Neutrophil (primary cell): ENCODE data around the gene PCAT7.

ENCODE experiments used
- H3K27ac ChIP-seq: fragments of 200-600 bp; sonication (generic); 2 replicates; pipeline ENCODE4 v1.5.1; 2016; ENCODE audit warnings: mild to moderate bottlenecking, moderate library complexity
- H3K27me3 ChIP-seq: fragments of 200-600 bp; sonication (generic); 2 replicates; pipeline ENCODE4 v1.6.0; 2016; ENCODE audit warnings: mild to moderate bottlenecking
- H3K36me3 ChIP-seq: fragments of 200-600 bp; sonication (generic); 2 replicates; pipeline ENCODE4 v1.5.1; 2017
- H3K4me1 ChIP-seq, 2 experiments: fragments of 200-600 bp in 1 of 2; sonication (generic) in 1 of 2; 1 replicate in 1 of 2; 2 replicates in 1 of 2; pipeline versions ENCODE4 v1.5.1 to v1.6.1; 2013 to 2016; ENCODE audit warnings: low read depth in 1 of 2, low read length in 1 of 2, mild to moderate bottlenecking in 1 of 2, moderate library complexity in 1 of 2; ENCODE audit not compliant: control insufficient read depth in 1 of 2, insufficient read depth in 1 of 2
- H3K4me3 ChIP-seq, 2 experiments: fragments of 200-600 bp in 1 of 2; sonication (generic) in 1 of 2; 1 replicate in 1 of 2; 2 replicates in 1 of 2; pipeline ENCODE4 v1.5.1; 2013 to 2016; ENCODE audit warnings: low read depth in 1 of 2, low read length in 1 of 2, mild to moderate bottlenecking in 1 of 2, moderate library complexity in 1 of 2
- H3K9me3 ChIP-seq: fragments of 200-600 bp; sonication (generic); 2 replicates; pipeline ENCODE4 v1.5.1; 2016
- CTCF ChIP-seq: fragments of 200-600 bp; sonication (generic); IDR thresholded peaks from 2 replicates; pipeline ENCODE4 v1.5.1; 2016; ENCODE audit warnings: antibody characterized with exemption

The PCAT7 gene

GRCh38 chr9:94514722-94515121 lies 40.2 kb upstream of the PCAT7 start:
- Histone ChIP-seq H3K27ac (no peak overlapping the region), H3K4me3 (no peak overlapping the region), H3K9me3 (no peaks in the 10 kb centered on the region), H3K4me1 (no peaks in the 10 kb centered on the region), H3K27me3 (peaks cover 41% of the 10 kb centered on the region), H3K36me3 (no peaks in the 10 kb centered on the region)
- no peak for TF ChIP-seq CTCF

GRCh38 chr9:94517254-94517653 lies 37.6 kb upstream of the PCAT7 start:
- H3K9me3 ChIP-seq: no peaks in the 10 kb centered on the region
- no peak overlapping the region for H3K27ac ChIP-seq
- H3K36me3 ChIP-seq: no peaks in the 10 kb centered on the region
- no peaks in the 10 kb centered on the region for H3K4me1 ChIP-seq
- peaks cover 22% of the 10 kb centered on the region for H3K27me3 ChIP-seq
- H3K4me3 ChIP-seq: no peak overlapping the region
- TF ChIP-seq CTCF: no peak

DNA sequence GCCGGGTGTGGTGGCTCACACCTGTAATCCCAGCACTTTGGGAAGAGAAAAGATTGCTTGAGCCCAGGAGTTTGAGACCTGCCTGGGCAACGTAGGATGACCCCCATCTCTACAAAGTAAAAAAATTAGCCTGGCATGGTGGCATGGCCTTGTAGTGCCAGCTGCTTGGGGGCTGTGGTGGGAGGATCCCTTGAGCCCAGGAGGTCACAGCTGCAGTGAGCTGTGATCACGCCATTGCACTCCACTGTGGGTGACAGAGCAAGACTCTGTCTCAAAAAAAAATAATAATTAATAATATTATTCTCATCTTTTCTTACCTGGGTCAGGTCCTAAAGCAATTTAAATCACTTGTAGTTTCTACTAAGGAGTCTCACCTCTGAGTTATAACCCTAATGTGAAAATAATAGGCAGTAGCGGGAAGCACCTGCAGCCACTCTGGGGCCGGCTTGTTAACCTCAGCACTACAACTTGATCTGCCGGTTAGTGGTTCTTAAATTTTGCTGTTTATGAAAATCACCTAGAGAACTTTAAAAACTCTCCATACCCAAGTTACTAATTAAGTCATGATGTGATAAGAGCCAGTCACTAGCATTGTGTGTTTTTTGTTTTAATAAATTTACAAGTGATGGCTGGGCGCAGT lies 29.4 kb upstream of the PCAT7 start:
- Histone ChIP-seq H3K36me3 (no peaks in the 10 kb centered on the region), H3K4me1 (no peaks in the 10 kb centered on the region), H3K4me3 (no peak overlapping the region), H3K27ac (no peak overlapping the region), H3K9me3 (no peaks in the 10 kb centered on the region), H3K27me3 (peaks cover 9% of the 10 kb centered on the region)
- no peak for TF ChIP-seq CTCF

GRCh38 chr9:94526271-94526670 lies 28.6 kb upstream of the PCAT7 start:
- Histone ChIP-seq H3K4me1 (no peaks in the 10 kb centered on the region), H3K27ac (no peak overlapping the region), H3K9me3 (no peaks in the 10 kb centered on the region), H3K4me3 (no peak overlapping the region), H3K27me3 (peaks cover 9% of the 10 kb centered on the region), H3K36me3 (no peaks in the 10 kb centered on the region)
- TF ChIP-seq CTCF: no peak

- H3K4me1 ChIP-seq: no peaks in the 10 kb centered on the region
Measured at GRCh38 chr9:94526951-94527350, 27.9 kb upstream of the PCAT7 start.

More at GRCh38 chr9:94526951-94527350, 27.9 kb upstream of the PCAT7 start:
- Histone ChIP-seq H3K27me3 (peaks cover 9% of the 10 kb centered on the region), H3K9me3 (no peaks in the 10 kb centered on the region), H3K36me3 (no peaks in the 10 kb centered on the region), H3K27ac (no peak overlapping the region), H3K4me3 (no peak overlapping the region)
- no peak for TF ChIP-seq CTCF
